HG02973 (cell line): ENCODE measurements around the gene GATAD2A.

Experiments
- ATAC-seq: cut with Tn5 transposase; IDR thresholded peaks from one replicate; pipeline ENCODE4 v1.9.1; 2021; ENCODE audit warnings: moderate library complexity; ENCODE audit not compliant: unreplicated experiment

Gene GATAD2A

DNA sequence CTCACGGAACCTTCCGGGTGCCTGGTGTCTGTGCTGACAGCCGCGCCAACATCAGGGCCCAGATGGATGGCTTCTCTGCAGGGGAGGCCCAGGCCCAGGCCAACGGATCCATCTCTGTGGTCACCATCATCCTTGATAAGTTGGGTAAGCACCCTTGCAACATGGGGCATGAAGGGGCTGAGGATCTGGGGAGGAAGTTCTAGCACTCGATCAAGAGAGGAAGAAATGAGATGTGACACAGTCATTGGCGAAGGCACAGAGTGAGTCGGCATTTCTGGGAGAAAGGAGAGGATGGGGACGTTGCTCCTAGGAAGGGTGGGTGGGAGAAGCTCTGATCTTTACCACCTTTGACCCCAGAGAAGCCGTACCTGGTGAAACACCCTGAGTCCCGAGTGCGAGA, 137.0 kb downstream of the GATAD2A start:
- ATAC-seq: no peak

DNA sequence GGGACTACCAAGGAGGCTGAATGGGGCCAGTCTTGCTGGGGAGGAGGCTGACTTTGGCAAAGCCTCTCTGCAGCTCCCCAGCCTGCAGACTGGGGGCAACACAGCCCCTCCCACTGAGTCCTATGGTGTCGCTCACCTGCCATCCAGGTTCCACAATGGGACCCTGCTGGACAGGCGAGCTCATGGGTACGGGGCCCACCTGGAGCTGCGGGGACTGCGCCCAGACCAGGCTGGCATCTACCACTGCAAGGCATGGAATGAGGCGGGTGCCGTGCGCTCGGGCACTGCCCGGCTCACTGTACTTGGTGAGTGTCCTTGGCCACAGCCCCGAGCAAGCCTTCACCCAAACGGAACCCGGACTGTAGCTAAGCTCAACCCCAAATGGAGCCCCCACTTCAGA, 137.6 kb downstream of the GATAD2A start:
- ATAC-seq: no peak

DNA sequence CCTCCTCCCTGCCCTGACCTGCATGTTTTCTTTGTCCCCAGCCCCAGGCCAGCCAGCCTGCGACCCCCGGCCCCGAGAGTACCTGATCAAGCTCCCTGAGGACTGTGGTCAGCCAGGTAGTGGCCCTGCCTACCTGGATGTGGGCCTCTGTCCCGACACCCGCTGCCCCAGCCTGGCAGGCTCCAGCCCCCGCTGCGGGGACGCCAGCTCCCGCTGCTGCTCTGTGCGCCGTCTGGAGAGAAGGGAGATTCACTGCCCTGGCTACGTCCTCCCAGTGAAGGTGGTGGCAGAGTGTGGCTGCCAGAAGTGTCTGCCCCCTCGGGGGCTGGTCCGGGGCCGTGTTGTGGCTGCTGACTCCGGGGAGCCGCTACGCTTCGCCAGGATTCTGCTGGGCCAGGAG, 138.2 kb downstream of the GATAD2A start:
- ATAC-seq: no peak

DNA sequence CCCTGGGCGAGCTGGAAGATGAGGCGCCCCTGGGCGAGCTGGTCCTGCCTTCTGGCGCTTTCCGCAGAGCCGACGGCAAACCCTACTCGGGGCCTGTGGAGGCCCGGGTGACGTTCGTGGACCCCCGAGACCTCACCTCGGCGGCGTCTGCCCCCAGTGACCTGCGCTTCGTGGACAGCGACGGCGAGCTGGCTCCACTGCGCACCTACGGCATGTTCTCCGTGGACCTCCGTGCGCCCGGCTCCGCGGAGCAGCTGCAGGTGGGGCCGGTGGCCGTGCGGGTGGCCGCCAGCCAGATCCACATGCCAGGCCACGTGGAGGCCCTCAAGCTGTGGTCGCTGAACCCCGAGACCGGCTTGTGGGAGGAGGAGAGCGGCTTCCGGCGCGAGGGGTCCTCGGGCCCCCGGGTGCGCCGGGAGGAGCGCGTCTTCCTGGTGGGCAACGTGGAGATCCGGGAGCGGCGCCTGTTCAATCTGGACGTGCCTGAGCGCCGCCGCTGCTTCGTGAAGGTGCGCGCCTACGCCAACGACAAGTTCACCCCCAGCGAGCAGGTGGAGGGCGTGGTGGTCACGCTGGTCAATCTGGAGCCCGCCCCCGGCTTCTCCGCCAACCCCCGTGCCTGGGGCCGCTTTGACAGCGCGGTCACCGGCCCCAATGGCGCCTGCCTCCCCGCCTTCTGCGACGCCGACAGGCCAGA, 138.9 kb downstream of the GATAD2A start:
- no peak for ATAC-seq

DNA sequence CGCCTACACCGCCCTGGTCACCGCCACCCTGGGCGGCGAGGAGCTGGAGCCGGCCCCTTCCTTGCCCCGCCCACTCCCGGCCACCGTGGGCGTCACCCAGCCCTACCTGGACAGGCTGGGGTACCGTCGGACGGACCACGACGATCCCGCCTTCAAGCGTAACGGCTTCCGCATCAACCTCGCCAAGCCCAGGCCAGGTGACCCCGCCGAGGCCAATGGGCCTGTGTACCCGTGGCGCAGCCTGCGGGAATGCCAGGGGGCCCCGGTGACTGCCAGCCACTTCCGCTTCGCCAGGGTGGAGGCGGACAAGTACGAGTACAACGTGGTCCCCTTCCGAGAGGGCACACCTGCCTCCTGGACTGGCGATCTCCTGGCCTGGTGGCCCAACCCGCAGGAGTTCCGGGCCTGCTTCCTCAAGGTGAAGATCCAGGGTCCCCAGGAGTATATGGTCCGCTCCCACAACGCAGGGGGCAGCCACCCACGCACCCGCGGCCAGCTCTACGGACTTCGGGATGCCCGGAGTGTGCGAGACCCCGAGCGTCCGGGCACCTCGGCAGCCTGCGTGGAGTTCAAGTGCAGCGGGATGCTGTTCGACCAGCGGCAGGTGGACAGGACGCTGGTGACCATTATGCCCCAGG, 139.6 kb downstream of the GATAD2A start:
- no peak for ATAC-seq

DNA sequence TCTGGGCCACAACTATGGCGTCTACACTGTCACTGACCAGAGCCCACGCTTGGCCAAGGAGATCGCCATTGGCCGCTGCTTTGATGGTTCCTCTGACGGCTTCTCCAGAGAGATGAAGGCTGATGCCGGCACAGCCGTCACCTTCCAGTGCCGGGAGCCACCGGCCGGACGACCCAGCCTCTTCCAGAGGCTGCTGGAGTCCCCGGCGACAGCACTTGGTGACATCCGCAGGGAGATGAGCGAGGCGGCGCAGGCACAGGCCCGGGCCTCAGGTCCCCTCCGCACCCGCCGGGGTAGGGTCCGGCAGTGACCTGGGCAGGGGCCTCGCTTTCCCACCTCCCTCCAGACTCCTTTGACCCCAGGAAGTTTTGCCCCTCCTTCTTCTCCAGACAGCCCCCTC, 140.2 kb downstream of the GATAD2A start:
- ATAC-seq: no peak

DNA sequence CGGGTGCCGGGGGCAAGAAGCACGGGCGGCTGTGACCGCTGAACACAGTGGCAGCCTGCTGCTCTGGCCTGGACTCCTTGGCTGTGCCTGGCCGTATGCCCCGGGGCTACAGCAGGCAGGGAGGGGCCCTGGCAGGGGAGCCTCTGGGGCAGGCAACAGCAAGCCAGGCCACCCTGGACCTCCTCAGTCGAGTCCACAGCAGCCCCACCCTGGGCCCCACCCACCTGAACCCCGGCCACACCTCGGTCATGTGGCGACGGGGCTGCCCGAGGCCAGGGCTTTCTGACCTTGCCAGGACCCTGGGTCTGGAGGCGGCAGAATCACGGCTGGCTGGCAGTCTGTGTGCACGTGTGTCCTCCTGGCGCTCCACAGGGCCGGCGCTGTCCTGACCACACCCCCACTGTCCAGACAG, 141.3 kb downstream of the GATAD2A start:
- no peak for ATAC-seq

DNA sequence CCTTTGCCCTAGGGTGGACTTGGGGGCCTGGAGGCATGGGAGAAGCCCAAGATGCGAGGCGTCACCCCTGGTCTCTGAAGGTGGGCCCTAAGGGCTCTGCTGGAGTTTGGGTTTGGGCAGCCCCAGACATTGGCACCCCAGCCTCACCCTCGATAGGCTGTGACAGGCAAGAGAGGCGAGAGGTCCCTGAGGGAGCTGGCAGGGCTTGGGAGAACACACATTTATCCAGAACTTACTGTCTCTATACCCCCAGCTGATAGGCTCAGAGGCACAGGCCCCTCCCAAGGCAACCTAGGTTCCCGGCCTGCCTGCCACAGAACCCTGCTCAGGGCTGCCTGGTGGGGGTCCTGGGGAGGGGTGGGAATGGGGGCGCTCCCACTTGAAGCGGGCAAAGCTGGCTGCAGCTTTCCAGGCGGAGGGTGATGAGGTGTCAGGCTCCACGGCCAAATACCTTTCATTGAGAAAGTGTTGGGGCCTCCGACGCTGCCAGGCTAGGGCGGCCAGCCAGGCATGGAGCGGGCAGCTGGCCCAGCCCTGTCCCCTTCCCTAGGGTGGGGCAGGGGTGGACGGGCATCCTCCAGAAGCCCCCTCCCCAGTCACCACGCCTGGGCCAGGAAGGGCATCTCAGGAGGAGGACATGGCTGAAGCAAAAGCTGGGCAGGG, 142.3 kb downstream of the GATAD2A start:
- no peak for ATAC-seq

DNA sequence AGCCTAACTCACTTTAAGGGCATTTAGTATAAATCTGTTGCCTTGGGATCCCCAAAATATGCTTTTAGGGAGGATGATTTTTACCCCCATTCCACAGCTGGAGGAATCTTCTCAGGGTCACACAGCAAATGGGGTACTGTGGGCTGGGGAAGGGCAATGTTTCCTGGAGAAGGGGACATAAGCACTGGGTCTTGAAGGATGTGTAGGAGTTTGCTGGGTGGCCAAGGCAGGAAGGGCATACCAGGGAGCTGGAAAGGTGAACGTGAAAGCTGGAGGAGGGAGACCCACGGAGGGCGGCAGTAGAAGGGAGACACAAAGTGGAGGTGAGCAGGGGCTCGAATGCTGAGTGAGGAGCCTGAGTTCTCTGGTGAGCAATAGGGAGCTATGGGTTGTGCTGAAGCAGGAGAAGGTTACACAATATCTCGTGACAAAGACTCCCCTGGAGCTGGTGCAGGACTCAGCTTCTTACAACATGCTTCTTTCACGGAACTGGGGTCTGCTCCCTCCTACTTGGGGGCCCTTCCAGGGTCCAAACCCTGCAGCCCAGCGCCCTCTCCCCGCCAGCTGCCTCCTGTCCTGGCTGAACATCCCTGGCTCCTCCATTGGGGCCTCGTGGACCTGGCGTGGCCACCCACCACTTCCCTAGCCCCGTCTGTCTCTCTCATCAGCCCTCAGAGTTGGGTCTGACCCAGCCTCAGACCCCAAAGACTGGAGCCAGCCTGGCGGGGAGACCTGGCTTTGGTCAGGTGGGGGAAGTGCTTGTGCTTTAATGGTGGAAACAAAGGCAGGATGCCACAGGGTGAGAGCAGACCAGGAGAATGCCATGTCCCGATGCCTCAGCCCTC, 143.7 kb downstream of the GATAD2A start:
- no peak for ATAC-seq

DNA sequence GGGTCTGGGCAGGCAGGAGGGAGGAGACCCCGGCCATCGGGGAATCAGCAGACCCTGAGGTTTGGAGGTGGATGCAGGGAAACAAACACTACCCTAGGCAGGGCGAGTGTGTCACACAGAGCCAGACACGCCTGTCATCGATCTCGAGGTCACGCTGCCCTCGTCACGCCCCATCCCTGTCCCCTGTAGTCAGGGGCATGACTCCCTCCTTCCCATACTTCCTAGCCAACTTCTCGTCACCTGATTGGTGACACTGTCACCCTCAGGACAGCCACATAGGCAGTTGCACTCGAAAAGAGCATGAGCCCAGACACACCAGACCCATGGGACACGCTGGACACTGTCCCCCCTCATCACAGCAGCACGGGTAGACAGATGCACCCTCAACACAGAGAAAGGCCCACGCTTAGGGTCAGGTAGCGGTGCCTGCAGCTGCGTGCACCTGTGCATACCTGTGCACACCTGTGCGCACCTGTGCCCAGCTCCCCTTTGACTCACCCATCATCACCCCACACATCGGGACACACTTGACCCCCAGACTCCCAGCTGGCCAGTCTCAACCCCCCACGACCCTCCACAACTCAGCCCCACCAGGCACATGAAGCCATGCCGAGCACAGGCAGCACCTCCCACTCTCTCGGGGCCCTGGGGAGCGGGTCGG, 144.5 kb downstream of the GATAD2A start:
- no peak for ATAC-seq

DNA sequence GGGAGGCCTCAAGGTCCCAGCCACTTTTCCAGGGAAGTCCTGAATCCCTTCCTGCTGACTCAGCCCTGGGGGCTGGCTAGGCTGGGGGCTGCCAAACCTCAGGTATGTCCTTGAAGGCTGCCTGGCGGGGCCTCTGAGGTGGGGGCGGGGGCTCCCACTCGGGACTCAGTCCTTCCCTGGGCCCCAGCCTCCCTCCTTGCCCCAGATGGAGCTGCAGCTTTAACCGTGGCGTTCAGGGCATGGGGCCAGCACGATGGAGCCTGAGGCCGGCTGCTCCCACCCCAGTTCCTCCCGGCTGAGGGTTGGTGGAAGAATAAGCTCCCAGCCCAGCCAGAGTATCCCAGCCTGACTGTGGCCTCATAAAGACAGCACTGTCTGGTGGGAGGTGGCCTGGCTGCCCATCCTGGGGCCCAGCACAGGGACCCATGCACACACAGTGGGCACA, 145.0 kb downstream of the GATAD2A start:
- no peak for ATAC-seq

DNA sequence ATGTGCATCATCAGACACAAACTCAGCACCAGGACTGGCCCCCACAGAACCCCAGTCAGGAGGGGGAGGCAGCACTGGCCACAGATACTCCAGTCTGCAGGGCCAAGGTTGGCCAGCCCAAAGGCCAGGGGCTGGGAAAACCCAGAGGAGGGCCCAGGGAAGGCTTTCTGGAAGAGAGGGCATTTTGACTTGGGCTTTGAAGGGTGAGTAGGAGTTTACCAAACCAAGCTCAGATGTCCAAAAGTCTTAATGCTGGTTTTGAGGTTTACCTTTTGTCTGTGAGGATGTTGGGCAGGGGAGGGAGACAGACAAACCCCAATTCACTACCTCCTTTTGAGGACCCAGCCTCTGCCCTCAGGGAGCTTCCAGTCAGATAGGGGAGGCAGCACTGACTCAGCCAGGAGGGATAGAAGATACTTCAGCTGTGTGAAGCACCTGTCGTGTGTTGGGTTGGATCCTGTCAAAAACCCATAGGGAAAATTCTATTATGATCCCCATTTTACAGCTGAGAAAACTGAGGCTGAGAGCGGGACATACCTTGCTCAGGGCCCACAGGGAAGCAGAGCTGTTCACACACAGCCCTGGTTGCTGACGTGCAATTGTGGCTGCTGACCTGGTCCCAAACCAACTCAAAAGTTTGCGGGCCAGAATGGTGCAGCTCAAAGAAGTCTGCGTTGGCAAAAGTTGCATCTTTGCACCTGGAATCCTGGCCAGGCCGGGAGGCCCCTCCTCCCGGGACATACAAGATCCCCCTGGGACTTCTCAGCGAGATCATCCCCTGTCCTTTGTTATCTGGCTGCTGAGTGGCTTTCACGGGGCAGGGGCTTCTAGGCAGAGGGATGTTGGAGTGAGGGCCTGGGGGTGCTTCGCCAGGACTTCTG, 145.7 kb downstream of the GATAD2A start:
- ATAC-seq: no peak

DNA sequence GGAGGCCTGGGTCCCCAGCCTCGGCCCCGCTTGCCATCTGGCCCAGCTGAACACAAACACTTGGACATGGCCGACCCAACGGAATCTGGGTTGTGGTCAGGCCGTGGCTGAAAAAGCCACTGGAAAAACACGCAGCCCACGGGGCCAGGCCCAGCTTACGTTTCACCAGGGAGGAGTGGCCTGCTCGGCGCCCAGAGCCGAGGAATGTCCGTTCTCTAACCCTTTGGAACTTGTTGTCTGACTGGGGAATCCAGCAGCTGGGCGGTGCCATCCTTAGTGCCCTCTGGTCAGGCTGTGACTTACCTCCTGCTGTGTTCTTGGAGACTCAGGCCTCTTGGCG, 146.3 kb downstream of the GATAD2A start:
- no peak for ATAC-seq

DNA sequence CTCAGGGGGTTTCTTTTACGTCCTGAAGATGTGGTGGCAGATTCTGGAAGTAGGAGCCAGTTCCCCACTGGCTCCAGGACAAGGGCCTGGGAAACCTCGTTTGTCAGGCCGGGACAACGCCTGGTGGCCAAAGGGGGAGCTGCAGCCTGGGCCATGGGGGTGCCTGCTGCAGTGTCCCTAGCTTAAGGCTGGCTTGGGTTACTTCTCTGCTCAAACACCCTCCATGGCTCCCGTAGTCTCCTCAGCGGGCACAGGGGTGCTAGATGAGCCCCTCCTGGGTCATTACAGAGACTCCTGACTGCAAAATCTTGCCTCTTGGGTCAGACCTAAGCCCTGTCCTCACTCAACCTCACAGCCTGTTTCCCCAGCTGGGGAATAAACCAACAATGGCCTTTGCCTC, 147.3 kb downstream of the GATAD2A start:
- no peak for ATAC-seq

DNA sequence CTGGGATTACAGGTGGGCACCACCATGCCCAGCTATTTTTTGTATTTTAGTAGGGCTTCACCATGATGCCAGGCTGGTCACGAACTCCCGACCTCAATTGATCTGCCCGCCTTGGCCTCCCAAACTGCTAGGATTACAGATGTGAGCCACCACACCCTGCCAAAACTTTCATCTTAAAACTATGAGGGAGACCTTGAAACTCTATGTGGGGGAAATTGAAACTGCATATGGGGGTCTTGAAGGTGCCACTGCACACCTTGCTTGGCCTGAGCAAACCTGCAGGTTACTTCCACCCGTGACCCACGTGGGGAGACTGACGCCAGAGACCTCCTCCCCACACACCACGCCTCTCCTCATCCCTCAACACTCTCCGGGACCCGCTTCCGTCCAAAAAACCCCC, 148.2 kb downstream of the GATAD2A start:
- no peak for ATAC-seq

DNA sequence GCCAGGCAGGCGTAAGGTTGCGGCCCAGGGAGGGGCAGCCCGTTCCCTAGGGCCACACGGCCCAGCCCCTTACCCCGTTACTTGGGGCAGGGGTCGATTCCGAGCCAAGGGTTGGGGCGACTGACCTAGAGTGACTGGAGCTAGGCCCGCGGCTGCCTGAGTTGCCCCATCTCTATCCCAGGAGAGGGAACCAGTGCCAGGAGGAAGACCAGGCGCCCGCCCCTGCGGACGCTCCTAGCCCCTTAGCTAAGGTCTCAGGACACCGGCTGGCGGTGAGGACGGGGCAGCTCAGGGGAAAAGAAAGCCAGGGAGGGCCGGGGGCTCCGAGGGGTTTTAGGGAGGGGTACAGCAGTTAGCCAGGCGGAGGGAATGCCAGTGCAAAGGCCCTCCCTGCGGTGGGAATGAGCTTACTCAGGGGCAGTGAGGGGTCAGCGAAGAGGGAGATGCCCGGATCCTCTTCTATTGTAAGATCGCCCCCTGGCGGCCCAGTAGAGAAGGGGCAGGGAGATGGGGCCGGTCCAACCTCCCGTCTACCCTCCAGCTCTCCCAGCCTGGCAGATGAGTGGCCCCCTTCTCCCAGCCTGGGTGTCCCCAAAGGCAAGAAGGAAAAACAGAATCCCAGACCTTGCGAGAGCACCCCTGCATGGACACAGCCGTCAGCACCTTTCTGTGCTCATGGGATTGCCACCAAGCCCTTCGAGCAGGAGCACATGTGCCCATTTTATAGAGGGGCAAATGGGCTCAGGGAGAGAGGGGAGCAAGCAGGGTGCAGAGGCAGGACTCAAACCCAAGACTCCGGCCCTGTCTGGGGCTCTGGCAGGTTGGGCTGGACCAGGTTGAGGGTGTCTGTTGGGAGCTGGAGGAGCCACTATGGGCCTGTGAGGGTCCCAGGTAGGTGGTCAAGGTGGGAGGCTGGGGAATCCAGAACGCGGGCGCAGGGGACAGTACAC, 148.9 kb downstream of the GATAD2A start:
- ATAC-seq: no peak

DNA sequence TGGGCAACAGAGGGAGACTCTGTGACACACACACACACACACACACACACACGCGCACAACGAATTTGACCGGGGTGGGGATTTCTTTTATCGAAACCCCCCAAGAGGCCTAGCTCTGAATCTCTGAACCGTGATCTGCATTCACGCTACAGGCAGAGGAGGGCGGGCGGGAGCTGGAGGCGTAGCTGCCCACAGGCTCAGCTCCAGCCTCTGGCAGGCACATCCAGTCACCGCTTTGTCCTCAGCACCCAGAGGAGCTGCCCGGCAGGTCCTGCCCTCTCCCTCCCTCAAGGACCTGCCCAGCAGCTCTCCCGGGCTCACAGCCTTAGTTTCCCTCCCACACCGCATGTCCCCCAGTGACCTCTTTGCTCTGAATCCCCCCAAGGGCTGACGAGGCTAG, 152.6 kb downstream of the GATAD2A start:
- no peak for ATAC-seq
